Activated CD4-positive, alpha-beta T cell treated with anti-CD3 and anti-CD28 coated beads for 36 hours (primary cell): ENCODE data around the gene AQP6. TPM values are rescaled to one million over a fixed set of nuclear protein-coding genes. Genes with fewer than 3 reads are reported as not detected.

ENCODE experiments used
- ATAC-seq: fragments of 200-7000 bp; cut with Tn5 transposase; one replicate; pipeline ENCODE4 v1.10.0; 2021; ENCODE audit warnings: mild to moderate bottlenecking, moderate library complexity
- CTCF ChIA-PET: fragments of 350-600 bp; sonication (Branson Sonifier 250); formaldehyde crosslinking; loops from one replicate; lab custom pipeline; 2021; ENCODE audit warnings: antibody characterized with exemption; lab: Charles Lee
- POLR2A ChIA-PET: fragments of 350-600 bp; sonication (Branson Sonifier 250); formaldehyde crosslinking; loops from one replicate; lab custom pipeline; 2021; ENCODE audit warnings: antibody characterized with exemption, inconsistent platforms; lab: Charles Lee
- DNase-seq: peaks from one replicate; pipeline ENCODE4 v3.0.0-alpha.2; 2020
- H3K27ac Mint-ChIP-seq: one replicate; pipeline ENCODE4 v1.8.0; 2021; ENCODE audit warnings: mixed read lengths
- H3K27me3 Mint-ChIP-seq: one replicate; pipeline ENCODE4 v1.8.0; 2021; ENCODE audit warnings: mixed read lengths
- H3K36me3 Mint-ChIP-seq: one replicate; pipeline ENCODE4 v1.8.0; 2021; ENCODE audit warnings: low read depth, mixed read lengths
- H3K4me1 Mint-ChIP-seq: one replicate; pipeline ENCODE4 v1.8.0; 2021; ENCODE audit warnings: mixed read lengths
- H3K4me3 Mint-ChIP-seq: one replicate; pipeline ENCODE4 v1.8.0; 2021; ENCODE audit warnings: mild to moderate bottlenecking, moderate library complexity, mixed read lengths
- H3K9me3 Mint-ChIP-seq: one replicate; pipeline ENCODE4 v1.8.0; 2021; ENCODE audit warnings: low read depth, mixed read lengths
- intact Hi-C, 2 experiments: fragments of 100-400 bp; cut with DNase I in 1 of 2; cut with micrococcal nuclease in 1 of 2; formaldehyde crosslinking; loops; one replicate each; pipeline versions ENCODE4 v1.14.2 to v1.15.1; 2022 to 2024; cut with DNase I, micrococcal nuclease
- total RNA-seq, 2 experiments: library from RNA; stranded (reverse); gene quantifications; one replicate each; pipeline ENCODE4 v1.2.3, GENCODE V29; 2021

Gene AQP6
- total RNA-seq, 2 experiments from 2014 or later: not detected

DNA sequence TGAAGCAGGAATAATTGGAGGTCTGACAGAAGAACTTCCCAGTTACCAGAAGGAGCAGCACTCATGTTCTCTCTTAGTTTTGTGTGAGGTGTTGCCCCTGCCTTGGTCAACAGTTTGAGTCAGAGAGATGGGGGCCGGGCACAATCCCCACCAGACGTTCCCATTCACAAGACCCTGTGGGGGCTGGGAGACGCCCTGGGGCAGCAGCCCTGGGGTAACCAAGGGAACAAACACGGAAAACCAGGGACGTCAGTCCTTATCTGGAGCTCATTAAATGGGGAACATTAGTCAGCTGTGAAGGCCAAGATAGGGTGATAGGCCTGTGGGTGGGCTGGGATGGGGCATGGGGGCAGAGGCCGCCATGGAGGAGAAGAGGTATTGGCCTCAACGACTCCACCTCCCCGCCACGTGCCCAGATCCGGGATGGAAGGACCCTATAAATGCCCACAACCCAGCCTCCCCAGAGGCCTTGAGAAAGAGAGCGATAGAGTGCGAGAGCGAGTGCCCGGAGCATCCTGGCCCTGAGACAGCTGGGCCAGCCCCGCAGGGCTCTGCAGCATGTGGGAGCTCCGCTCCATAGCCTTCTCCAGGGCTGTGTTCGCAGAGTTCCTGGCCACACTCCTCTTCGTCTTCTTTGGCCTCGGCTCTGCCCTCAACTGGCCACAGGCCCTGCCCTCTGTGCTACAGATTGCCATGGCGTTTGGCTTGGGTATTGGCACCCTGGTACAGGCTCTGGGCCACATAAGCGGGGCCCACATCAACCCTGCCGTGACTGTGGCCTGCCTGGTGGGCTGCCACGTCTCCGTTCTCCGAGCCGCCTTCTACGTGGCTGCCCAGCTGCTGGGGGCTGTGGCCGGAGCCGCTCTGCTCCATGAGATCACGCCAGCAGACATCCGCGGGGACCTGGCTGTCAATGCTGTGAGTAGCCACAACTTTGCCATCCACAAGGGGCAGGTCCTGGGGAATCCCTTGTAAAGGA, 22.2 kb upstream of the AQP6 start, which contains the start of gene AQP2:
Gene AQP2 (plus strand): TSS at position 465 of the 979 bp plus-strand sequence. CDS start 94 bp downstream, at position 559.
- no peak within 1 kb of the TSS for H3K27ac Mint-ChIP-seq
- no peaks in the 10 kb centered on the region for H3K36me3 Mint-ChIP-seq
- H3K4me1 Mint-ChIP-seq: peaks cover 8% of the 10 kb centered on the region
- ChIA-PET CTCF (interaction anchor here (1.3 to 2.5 kb wide), 2 partner anchors 16 to 105 kb away, joined by 3 to 13 read pairs; no protein-coding TSS in a partner anchor), POLR2A (no interaction called here)
- peaks cover 12% of the 10 kb centered on the region for H3K27me3 Mint-ChIP-seq
- no peaks in the 10 kb centered on the region for H3K9me3 Mint-ChIP-seq
- ATAC-seq (no peak), DNase-seq (no peak)
- intact Hi-C loops: no loop called here
- no peak within 1 kb of the TSS for H3K4me3 Mint-ChIP-seq

DNA sequence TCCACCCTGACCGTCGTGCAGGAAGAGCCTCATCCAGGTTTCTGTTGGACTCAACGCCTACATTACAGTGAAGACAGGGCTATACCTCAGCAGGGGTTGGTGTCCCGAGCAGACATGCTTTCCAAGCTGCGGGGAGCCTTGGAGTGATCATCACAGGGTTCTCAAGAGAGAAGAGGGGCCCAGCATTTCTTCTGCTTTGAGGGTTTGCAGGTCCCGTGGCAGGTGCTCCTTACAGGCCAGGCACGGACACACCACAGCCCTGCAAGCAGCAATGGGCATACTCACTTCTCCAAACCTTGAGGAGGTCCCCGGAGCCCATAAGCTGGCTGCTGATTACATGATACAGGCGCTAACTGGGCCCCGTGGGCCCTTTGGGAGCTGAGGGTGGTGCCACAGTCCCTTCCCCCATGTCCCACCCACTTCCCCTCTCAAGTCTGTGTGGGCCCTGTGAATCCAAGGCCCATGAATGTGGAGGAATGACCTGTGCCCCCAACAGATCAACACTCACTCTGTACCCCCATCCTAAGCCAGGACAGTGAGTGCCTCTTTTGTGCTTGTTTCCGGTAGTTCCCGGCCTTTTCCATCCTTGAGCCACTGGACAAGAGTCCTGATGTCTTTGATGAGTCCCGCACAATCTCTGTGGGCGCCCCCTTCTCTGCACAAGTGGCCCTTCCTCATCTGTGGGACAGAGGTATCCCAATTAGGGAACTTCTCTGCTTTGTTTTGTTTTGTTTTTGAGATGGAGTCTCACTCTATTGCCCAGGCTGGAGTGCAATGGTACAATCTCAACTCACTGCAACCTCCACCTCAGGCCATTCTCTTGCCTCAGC, 21.1 kb upstream of the AQP6 start:
- CTCF ChIA-PET: no interaction called here
- intact Hi-C loops: no loop called here
- DNase-seq: no peak

DNA sequence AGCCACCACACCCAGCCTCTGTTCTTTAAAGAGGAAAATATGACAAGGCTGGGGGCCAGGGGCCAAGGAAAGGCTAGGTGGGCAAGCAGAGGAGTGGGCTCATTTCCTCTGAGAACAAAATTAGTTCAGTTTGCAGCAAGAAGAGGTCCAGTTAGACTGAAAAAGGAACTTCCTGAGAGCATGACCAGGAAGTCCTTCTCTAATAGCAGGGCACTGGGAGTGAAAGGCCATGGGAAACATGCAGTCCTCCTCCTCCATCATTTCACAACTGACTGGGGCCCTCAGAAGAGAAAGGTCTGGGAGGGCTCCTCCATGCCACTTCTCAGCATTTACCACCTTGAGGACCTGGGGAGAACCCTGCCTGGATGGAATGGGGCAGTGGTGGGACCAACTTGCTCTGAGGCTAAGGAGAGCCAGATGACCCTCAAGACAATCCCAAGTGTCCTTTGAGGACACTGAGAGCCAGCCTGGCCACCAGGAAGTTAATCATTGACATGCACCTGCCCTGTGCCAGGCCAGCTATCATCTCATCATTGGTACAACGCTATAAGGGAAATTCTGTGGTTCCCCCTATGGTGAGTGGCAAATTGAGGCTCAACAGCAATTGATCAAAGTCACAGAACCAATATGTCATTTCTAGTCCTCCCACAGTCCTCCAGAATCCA, 20.2 kb upstream of the AQP6 start:
- no peaks in the 10 kb centered on the region for H3K4me1 Mint-ChIP-seq
- CTCF ChIA-PET: no interaction called here
- no peak for DNase-seq
- no peak for ATAC-seq
- peaks cover 22% of the 10 kb centered on the region for H3K27me3 Mint-ChIP-seq
- no peak overlapping the region for H3K4me3 Mint-ChIP-seq
- H3K9me3 Mint-ChIP-seq: no peaks in the 10 kb centered on the region
- intact Hi-C loops: no loop called here
- POLR2A ChIA-PET: no interaction called here
- H3K36me3 Mint-ChIP-seq: no peaks in the 10 kb centered on the region
- no peak overlapping the region for H3K27ac Mint-ChIP-seq

More for the DNA sequence above, 21.1 kb upstream of the AQP6 start:
- no peak overlapping the region for H3K4me3 Mint-ChIP-seq
- POLR2A ChIA-PET: no interaction called here
- no peak for ATAC-seq
- no peaks in the 10 kb centered on the region for H3K9me3 Mint-ChIP-seq
- no peaks in the 10 kb centered on the region for H3K36me3 Mint-ChIP-seq
- H3K4me1 Mint-ChIP-seq: no peaks in the 10 kb centered on the region
- no peak overlapping the region for H3K27ac Mint-ChIP-seq
- peaks cover 15% of the 10 kb centered on the region for H3K27me3 Mint-ChIP-seq

GRCh38 chr12:49953151-49953550, 19.6 kb upstream of the AQP6 start:
- POLR2A ChIA-PET: no interaction called here
- Mint-ChIP-seq H3K36me3 (no peaks in the 10 kb centered on the region), H3K27me3 (peaks cover 28% of the 10 kb centered on the region), H3K9me3 (no peaks in the 10 kb centered on the region), H3K4me3 (no peak overlapping the region), H3K27ac (no peak overlapping the region), H3K4me1 (no peaks in the 10 kb centered on the region)
- no peak for ATAC-seq
- CTCF ChIA-PET: interaction anchor here (0.6 to 2.2 kb wide), 2 partner anchors 8 to 192 kb away, joined by 3 to 8 read pairs; no protein-coding TSS in a partner anchor
- no peak for DNase-seq
- intact Hi-C loops: no loop called here

- no peak for DNase-seq
- CTCF ChIA-PET: interaction anchor here (0.6 to 2.2 kb wide), 4 partner anchors 9 to 742 kb away, joined by 3 to 8 read pairs (median 3); no protein-coding TSS in a partner anchor
- ATAC-seq: no peak
- no peak overlapping the region for H3K4me3 Mint-ChIP-seq
- POLR2A ChIA-PET: no interaction called here
- intact Hi-C loops: no loop called here
- H3K9me3 Mint-ChIP-seq: no peaks in the 10 kb centered on the region
- peaks cover 35% of the 10 kb centered on the region for H3K27me3 Mint-ChIP-seq
- no peaks in the 10 kb centered on the region for H3K4me1 Mint-ChIP-seq
- H3K36me3 Mint-ChIP-seq: no peaks in the 10 kb centered on the region
- no peak overlapping the region for H3K27ac Mint-ChIP-seq
Measured at GRCh38 chr12:49953961-49954846, 18.5 kb upstream of the AQP6 start.

- H3K36me3 Mint-ChIP-seq: no peaks in the 10 kb centered on the region
- peaks cover 42% of the 10 kb centered on the region for H3K27me3 Mint-ChIP-seq
- ChIA-PET POLR2A (no interaction called here), CTCF (interaction anchor here (0.6 to 2.2 kb wide), 5 partner anchors 10 to 741 kb away, joined by 3 to 8 read pairs (median 3); no protein-coding TSS in a partner anchor)
- no peak for ATAC-seq
- H3K4me3 Mint-ChIP-seq: no peak overlapping the region
- no peak for DNase-seq
- H3K4me1 Mint-ChIP-seq: no peaks in the 10 kb centered on the region
- no peak overlapping the region for H3K27ac Mint-ChIP-seq
- no peaks in the 10 kb centered on the region for H3K9me3 Mint-ChIP-seq
- intact Hi-C loops: no loop called here
Measured at GRCh38 chr12:49954863-49955830, 17.6 kb upstream of the AQP6 start.

- peaks cover 5% of the 10 kb centered on the region for H3K4me1 Mint-ChIP-seq
- no peaks in the 10 kb centered on the region for H3K36me3 Mint-ChIP-seq
- no peak overlapping the region for H3K4me3 Mint-ChIP-seq
- intact Hi-C loops: no loop called here
- DNase-seq (no peak), ATAC-seq (no peak)
- no peak overlapping the region for H3K27ac Mint-ChIP-seq
- no peaks in the 10 kb centered on the region for H3K9me3 Mint-ChIP-seq
- POLR2A ChIA-PET: no interaction called here
- peaks cover 49% of the 10 kb centered on the region for H3K27me3 Mint-ChIP-seq
- CTCF ChIA-PET: interaction anchor here (1.4 to 1.7 kb wide), 2 partner anchors 12 to 100 kb away, joined by 3 read pairs; no protein-coding TSS in a partner anchor
Measured at GRCh38 chr12:49955899-49956662, 16.7 kb upstream of the AQP6 start.

DNA sequence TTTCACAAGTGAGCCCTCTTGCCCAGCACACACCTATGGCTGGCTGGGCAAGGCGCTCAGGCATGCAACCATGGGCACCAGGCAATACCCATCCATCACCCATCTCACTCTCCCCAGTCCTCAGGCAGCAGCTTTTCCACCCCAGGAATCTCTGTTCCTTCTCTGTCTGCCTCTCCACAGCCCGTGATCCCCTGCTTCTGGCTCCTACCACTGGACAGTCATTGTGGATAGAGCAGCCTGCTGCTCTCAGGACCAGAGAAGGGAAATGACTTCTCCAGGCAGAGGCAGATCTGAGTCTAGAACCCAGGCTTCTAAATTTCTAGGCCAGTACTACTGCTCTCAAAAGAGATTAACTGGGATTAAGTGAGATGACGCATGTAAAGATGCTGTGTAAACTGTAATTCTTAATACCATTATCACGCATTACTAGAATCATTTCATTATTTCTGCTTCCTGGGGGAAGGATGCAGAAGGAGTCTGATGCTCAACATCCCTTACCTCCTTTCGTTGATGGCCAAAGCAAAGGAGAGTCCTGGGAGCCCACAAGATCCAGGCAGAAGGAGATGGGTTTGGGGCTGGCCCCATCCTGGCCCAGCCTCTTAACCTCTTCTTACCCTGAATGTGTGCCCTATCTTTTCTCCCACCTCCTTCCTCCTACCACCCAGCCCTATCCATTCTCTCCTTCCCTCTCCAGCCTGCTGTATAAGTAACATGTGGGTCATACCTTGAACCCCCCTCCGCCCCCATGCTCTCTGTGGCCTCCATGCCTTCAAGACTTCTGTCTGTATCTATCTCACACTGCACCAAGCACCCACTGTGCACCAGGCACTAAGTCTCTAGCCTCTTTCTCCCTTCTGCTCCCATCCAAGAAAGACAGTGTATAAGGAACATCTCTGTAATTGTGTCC, 15.8 kb upstream of the AQP6 start:
- intact Hi-C loops: no loop called here
- ChIA-PET POLR2A (no interaction called here), CTCF (interaction anchor here (1.0 to 2.5 kb wide), 2 partner anchors 10 to 12 kb away, joined by 4 to 14 read pairs; no protein-coding TSS in a partner anchor)

More for the DNA sequence above, 15.8 kb upstream of the AQP6 start:
- Mint-ChIP-seq H3K27ac (no peak overlapping the region), H3K4me1 (peaks cover 5% of the 10 kb centered on the region), H3K36me3 (no peaks in the 10 kb centered on the region), H3K27me3 (peaks cover 50% of the 10 kb centered on the region), H3K9me3 (no peaks in the 10 kb centered on the region), H3K4me3 (no peak overlapping the region)
- ATAC-seq (no peak), DNase-seq (no peak)
